ENCODE measurements around the gene GRAP2. TPM values are rescaled to one million over a fixed set of nuclear protein-coding genes. Genes with fewer than 3 reads are reported as not detected.
"Not testable (repeated sequence)": the region's sequence is repeated elsewhere in the genome, so short reads cannot be mapped to it uniquely, and the experiment has no call there.

Gene GRAP2
- polyA plus RNA-seq, 3 donors = 0.05 to 4.2 (median 0.97) TPM

DNA sequence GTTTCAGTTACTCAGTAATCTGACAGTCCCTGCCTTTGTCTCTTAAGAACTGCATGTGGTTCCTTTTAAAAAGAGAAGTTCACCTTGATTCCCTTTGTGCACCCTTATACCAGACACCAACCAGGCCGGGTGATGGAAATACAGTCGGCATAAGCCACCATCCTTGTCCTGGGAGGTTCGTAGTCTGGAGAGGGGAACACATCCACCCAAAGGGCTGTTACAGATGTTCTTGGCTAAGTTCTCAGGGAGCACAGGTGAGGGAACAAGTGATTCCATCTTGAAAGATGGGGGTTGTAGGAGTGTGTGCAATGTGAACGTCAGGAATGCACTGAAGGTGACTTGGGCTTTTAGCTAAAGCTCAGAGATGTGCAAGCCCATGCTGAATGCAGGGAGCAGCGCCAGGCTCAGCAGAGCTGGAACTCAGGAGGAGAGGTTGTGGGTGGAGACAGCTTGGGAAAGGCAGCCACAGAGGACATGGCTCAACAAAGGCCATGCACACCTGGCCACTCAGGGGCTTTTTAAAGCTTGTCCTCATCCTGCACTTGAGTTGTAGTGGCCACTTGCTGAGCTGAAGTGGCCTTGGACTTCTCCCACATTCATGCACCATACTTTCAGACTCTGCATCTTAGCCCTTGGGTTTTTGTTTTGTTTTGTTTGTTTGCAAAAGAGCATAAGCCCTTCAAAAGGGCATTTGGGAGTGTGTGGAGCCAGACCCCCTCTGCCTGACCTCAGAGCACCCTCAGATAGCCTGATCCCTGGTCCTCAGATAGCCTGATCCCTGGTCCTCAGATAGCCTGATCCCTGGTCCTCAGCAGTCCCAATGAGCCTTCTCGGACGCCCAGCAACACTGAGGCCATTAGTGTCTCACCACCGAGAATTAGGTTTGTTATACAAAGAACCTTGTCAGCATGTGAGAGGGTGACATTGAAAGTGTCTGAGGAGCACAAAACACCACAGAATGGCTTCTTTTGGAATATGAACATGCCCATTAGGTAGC, 46.6 kb downstream of the GRAP2 start:
- Histone ChIP-seq H3K9me3 (replicated peaks in 1 of 2; ENCODE audit: control insufficient read depth in 1 of 2, insufficient read depth in 1 of 2, low read length in 2 of 2) (no peaks in the 10 kb centered on the region), H3K27me3 (ENCODE audit: control insufficient read depth in 2 of 2, insufficient read depth in 2 of 2, low read length in 2 of 2) (peaks cover 23 to 37% of the 10 kb centered on the region in 2 donors), H3K79me2 (ENCODE audit: insufficient read depth, low read length) (no peaks in the 10 kb centered on the region), H3K27ac (ENCODE audit: low read depth in 1 of 2, low read length in 2 of 2) (no peak overlapping the region), H2AFZ (ENCODE audit: insufficient read depth, low read depth, low read length, poor library complexity, severe bottlenecking) (peak overlapping the region; percentile 30), H3K36me3 (replicated peaks in 1 of 2; ENCODE audit: control insufficient read depth in 1 of 2, insufficient read depth in 2 of 2, low read length in 2 of 2) (no peaks in the 10 kb centered on the region), H3K4me1 (ENCODE audit: control insufficient read depth in 1 of 2, insufficient read depth in 2 of 2, low read length in 2 of 2) (peaks cover 22 to 30% of the 10 kb centered on the region in 2 donors), H3K9ac (ENCODE audit: insufficient read depth, low read length, poor library complexity, severe bottlenecking) (no peak overlapping the region), H3K4me3 (replicated peaks in 1 of 3; ENCODE audit: low read depth in 2 of 3, low read length in 3 of 3) (no peak overlapping the region), H3K4me2 (replicated peaks; ENCODE audit: extremely low read depth, low read length, poor library complexity, severe bottlenecking) (no peak overlapping the region), H4K20me1 (ENCODE audit: insufficient read depth, low read length) (no peaks in the 10 kb centered on the region)
- DNase-seq = no peak
- intact Hi-C loops (cut with micrococcal nuclease) = no loop called here
- TF ChIP-seq, protein P1, sequence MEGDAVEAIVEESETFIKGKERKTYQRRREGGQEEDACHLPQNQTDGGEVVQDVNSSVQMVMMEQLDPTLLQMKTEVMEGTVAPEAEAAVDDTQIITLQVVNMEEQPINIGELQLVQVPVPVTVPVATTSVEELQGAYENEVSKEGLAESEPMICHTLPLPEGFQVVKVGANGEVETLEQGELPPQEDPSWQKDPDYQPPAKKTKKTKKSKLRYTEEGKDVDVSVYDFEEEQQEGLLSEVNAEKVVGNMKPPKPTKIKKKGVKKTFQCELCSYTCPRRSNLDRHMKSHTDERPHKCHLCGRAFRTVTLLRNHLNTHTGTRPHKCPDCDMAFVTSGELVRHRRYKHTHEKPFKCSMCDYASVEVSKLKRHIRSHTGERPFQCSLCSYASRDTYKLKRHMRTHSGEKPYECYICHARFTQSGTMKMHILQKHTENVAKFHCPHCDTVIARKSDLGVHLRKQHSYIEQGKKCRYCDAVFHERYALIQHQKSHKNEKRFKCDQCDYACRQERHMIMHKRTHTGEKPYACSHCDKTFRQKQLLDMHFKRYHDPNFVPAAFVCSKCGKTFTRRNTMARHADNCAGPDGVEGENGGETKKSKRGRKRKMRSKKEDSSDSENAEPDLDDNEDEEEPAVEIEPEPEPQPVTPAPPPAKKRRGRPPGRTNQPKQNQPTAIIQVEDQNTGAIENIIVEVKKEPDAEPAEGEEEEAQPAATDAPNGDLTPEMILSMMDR (IDR thresholded peaks at IDR 0.05) = no peak
- 93% methylated on average over 4 of the region's 8 CpGs for WGBS (ENCODE audit: insufficient coverage)
- H3K4me1 Mint-ChIP-seq = peaks cover 34% of the 10 kb centered on the region
- peaks cover 27 to 45% (median 29%) of the 10 kb centered on the region in 3 donors for H3K27me3 Mint-ChIP-seq (ENCODE audit: low read depth in 3 of 3)
- H3K36me3 Mint-ChIP-seq = peaks cover 0 to 4% of the 10 kb centered on the region in 2 donors
- peaks cover 0 to 6% (median 0%) of the 10 kb centered on the region in 7 donors for H3K9me3 Mint-ChIP-seq
- H3K27ac Mint-ChIP-seq = peak overlapping the region in 2 of 7 donors; percentile 18 to 31
- peak overlapping the region in 1 of 2 donors; percentile 36 for H3K4me3 Mint-ChIP-seq

DNA sequence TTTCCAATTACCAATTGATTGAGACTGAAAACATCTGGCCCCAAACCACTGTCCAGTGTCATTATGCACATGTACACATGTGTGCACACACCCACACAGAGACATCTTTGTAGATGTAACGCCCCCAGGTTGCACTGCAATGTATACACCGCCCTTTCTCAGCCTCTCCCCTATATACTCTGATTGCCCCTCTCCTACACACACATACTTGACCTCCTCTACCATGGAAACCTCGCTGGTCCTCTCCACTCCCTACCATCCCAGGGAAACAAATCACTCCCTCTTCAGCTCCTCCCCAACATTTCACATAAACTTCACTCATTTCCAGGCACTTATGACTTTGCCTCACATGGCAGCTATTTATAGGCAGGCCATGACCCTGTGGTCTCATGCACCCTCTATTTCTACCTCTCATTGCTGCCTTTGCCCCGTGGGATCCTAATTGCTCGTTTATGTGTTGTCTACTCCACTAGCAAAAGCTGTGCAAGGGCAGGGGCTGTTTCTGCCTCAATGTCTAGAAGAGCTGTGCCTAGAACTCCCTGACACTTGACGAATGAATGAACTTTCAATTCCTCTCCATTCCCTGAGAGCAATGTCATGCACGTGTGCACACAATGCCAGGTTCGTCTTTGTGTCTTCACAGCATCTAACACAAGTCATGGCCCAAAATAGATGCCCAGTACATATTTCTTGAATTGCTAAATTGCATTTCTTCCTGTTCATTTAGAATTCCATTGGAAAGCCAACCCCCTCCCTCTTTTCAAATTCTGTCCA, 49.3 kb downstream of the GRAP2 start:
- intact Hi-C loops (cut with micrococcal nuclease) = no loop called here
- TF ChIP-seq, protein P1 (IDR thresholded peaks at IDR 0.05) = no peak
- H3K4me1 Mint-ChIP-seq = peaks cover 24% of the 10 kb centered on the region
- H3K4me3 Mint-ChIP-seq = peak overlapping the region in 1 of 2 donors; percentile 56
- WGBS (ENCODE audit: insufficient coverage) = 79% methylated on average over 7 of the region's 8 CpGs
- Histone ChIP-seq H3K27me3 (ENCODE audit: control insufficient read depth in 2 of 2, insufficient read depth in 2 of 2, low read length in 2 of 2) (peaks cover 27 to 57% of the 10 kb centered on the region in 2 donors), H3K4me3 (replicated peaks in 1 of 3; ENCODE audit: low read depth in 2 of 3, low read length in 3 of 3) (no peak overlapping the region), H3K36me3 (replicated peaks in 1 of 2; ENCODE audit: control insufficient read depth in 1 of 2, insufficient read depth in 2 of 2, low read length in 2 of 2) (no peaks in the 10 kb centered on the region), H3K4me2 (replicated peaks; ENCODE audit: extremely low read depth, low read length, poor library complexity, severe bottlenecking) (no peak overlapping the region), H2AFZ (ENCODE audit: insufficient read depth, low read depth, low read length, poor library complexity, severe bottlenecking) (no peak overlapping the region), H3K9me3 (replicated peaks in 1 of 2; ENCODE audit: control insufficient read depth in 1 of 2, insufficient read depth in 1 of 2, low read length in 2 of 2) (no peaks in the 10 kb centered on the region), H4K20me1 (ENCODE audit: insufficient read depth, low read length) (no peaks in the 10 kb centered on the region), H3K79me2 (ENCODE audit: insufficient read depth, low read length) (no peaks in the 10 kb centered on the region), H3K9ac (ENCODE audit: insufficient read depth, low read length, poor library complexity, severe bottlenecking) (no peak overlapping the region), H3K4me1 (ENCODE audit: control insufficient read depth in 1 of 2, insufficient read depth in 2 of 2, low read length in 2 of 2) (peaks cover 13 to 17% of the 10 kb centered on the region in 2 donors), H3K27ac (ENCODE audit: low read depth in 1 of 2, low read length in 2 of 2) (no peak overlapping the region)
- DNase-seq = no peak
- peaks cover 2 to 7% of the 10 kb centered on the region in 2 donors for H3K36me3 Mint-ChIP-seq
- peaks cover 45 to 69% (median 51%) of the 10 kb centered on the region in 3 donors for H3K27me3 Mint-ChIP-seq (ENCODE audit: low read depth in 3 of 3)
- H3K27ac Mint-ChIP-seq = no peak overlapping the region
- H3K9me3 Mint-ChIP-seq = peaks cover 0 to 4% (median 0%) of the 10 kb centered on the region in 7 donors

DNA sequence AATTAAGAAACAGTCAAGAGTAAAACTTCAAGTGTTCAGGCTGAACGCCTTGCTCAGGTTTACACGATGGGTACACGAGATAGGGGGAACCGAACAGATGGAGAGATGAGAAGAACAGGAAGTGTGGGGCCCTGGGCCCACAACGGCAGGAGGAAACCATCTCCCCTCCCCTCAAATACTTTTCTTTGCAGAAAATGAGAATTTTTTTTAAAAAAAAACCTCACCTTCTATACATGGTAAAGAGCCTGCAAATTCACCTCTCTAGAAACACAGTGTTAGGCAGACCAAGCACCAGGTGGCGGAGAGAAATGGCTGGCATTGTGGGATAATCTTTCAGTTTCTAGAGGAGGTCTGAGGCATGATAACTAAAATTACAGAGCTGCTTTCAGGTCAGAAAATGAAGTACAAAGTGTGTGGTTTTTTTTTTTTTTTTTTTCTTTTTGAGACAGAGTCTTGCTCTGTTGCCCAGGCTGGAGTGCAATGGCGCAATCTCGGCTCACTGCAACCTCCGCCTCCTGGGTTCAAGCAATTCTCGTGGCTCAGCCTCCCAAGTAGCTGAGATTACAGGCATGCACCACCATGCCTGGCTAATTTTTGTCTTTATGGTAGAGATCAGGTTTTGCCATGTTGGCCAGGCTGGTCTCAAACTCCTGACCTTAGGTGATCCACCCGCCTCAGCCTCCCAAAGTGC, 50.9 kb downstream of the GRAP2 start:
- intact Hi-C loops (cut with micrococcal nuclease); H3K79me2 ChIP-seq (ENCODE audit: insufficient read depth, low read length); H2AFZ ChIP-seq (ENCODE audit: insufficient read depth, low read depth, low read length, poor library complexity, severe bottlenecking); H3K36me3 ChIP-seq (replicated peaks in 1 of 2; ENCODE audit: control insufficient read depth in 1 of 2, insufficient read depth in 2 of 2, low read length in 2 of 2); H3K27ac ChIP-seq (ENCODE audit: low read depth in 1 of 2, low read length in 2 of 2); H3K9me3 Mint-ChIP-seq; H3K27ac Mint-ChIP-seq; DNase-seq; H3K4me2 ChIP-seq (replicated peaks; ENCODE audit: extremely low read depth, low read length, poor library complexity, severe bottlenecking); H3K9ac ChIP-seq (ENCODE audit: insufficient read depth, low read length, poor library complexity, severe bottlenecking); H3K9me3 ChIP-seq (replicated peaks in 1 of 2; ENCODE audit: control insufficient read depth in 1 of 2, insufficient read depth in 1 of 2, low read length in 2 of 2); H4K20me1 ChIP-seq (ENCODE audit: insufficient read depth, low read length); H3K4me3 ChIP-seq (replicated peaks in 1 of 3; ENCODE audit: low read depth in 2 of 3, low read length in 3 of 3): not testable (repeated sequence)
- Histone ChIP-seq H3K4me1 (ENCODE audit: control insufficient read depth in 1 of 2, insufficient read depth in 2 of 2, low read length in 2 of 2) (peaks cover 9 to 11% of the 10 kb centered on the region in 2 donors), H3K27me3 (ENCODE audit: control insufficient read depth in 2 of 2, insufficient read depth in 2 of 2, low read length in 2 of 2) (peaks cover 33 to 65% of the 10 kb centered on the region in 2 donors)
- H3K4me1 Mint-ChIP-seq = peaks cover 21% of the 10 kb centered on the region
- 100% methylated on average over 1 of the region's 11 CpGs for WGBS (ENCODE audit: insufficient coverage)
- H3K4me3 Mint-ChIP-seq = peak overlapping the region in 1 of 2 donors; percentile 46
- peaks cover 53 to 82% (median 61%) of the 10 kb centered on the region in 3 donors for H3K27me3 Mint-ChIP-seq (ENCODE audit: low read depth in 3 of 3)
- peaks cover 3 to 10% of the 10 kb centered on the region in 2 donors for H3K36me3 Mint-ChIP-seq

All from CD14-positive monocyte (primary cell).